ENCODE results near the gene RMDN2.

DNA sequence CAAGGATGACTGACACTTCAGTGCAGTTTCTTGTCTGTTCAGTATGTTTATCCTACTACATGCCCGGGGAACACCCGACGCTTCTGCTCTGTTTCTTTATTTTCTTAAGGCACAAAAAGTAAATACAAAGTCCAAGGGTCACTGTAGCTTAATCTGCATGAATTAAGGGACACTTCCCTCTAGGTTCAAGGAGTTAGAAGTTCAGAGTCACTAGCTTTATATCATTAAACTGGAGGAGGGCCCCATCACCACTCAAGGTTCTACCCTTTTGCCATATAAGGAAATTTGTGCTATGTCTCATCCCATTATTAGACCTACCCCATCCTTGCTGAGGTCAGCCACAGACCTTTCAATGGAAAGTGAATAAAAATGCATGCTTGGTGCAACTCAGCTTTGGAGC lies 27.6 kb upstream of the RMDN2 start:
- TF ChIP-seq, protein P1, sequence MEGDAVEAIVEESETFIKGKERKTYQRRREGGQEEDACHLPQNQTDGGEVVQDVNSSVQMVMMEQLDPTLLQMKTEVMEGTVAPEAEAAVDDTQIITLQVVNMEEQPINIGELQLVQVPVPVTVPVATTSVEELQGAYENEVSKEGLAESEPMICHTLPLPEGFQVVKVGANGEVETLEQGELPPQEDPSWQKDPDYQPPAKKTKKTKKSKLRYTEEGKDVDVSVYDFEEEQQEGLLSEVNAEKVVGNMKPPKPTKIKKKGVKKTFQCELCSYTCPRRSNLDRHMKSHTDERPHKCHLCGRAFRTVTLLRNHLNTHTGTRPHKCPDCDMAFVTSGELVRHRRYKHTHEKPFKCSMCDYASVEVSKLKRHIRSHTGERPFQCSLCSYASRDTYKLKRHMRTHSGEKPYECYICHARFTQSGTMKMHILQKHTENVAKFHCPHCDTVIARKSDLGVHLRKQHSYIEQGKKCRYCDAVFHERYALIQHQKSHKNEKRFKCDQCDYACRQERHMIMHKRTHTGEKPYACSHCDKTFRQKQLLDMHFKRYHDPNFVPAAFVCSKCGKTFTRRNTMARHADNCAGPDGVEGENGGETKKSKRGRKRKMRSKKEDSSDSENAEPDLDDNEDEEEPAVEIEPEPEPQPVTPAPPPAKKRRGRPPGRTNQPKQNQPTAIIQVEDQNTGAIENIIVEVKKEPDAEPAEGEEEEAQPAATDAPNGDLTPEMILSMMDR (IDR thresholded peaks at IDR 0.05; ENCODE audit: low read depth, low read length, missing input control): no peak
- TF ChIP-seq YY1 (IDR thresholded peaks at IDR 0.05) (no peak), HNF4A (conservative IDR thresholded peaks at IDR 0.05) (no peak)

All from liver (tissue), 3 donors.